ENCODE data around the gene FOXP1. TPM values are rescaled to one million over a fixed set of nuclear protein-coding genes. Genes with fewer than 3 reads are reported as not detected.

Gene FOXP1
- polyA plus RNA-seq, 4 donors = 31.3 to 39.3 (median 33.6) TPM

DNA sequence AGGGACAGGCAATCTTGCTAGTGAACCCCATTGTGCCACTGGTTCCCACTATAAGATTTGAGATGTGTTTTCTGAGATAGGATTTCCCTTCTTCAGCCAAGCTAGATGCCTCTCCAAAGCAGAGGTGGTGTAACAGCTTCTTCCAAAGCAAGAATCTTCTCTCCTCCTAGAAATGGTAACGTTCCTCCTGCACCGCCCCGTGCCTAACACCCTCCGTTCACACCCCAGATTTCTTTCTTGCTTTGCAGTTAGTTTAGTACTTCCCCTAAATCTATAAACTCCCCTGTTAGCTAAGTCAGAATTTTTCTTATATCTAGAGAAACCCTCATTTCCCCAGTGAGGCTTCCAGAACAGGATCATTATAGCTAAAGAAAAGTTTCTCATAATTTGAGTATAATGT is 653.5 kb downstream of the FOXP1 start:
- no peak for DNase-seq (ENCODE audit: low read depth in 4 of 4, low spot score in 3 of 4)

GRCh38 chr3:70927239-70927638 is 656.3 kb downstream of the FOXP1 start:
- no peak for DNase-seq (ENCODE audit: low read depth in 4 of 4, low spot score in 3 of 4)

DNA sequence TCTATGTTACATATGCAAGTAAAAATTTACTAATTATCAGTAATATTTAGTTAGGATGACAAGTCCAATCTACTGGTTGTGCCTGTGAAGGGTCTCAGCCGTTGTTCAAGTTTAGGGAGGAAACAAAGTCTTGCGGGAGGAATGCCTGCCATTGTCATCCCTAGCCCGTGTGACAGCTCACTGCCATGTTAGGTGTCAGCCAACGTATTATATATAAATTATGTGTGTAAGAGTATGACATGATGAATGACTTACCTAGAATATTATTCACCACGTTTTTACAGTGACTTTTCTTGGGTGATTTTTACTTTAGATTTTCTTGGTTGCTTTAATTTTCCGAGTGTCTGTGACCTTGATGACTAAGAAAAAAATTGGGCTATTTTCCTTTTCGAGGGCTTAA is 656.7 kb downstream of the FOXP1 start:
- DNase-seq (ENCODE audit: low read depth in 4 of 4, low spot score in 3 of 4) = no peak

DNA sequence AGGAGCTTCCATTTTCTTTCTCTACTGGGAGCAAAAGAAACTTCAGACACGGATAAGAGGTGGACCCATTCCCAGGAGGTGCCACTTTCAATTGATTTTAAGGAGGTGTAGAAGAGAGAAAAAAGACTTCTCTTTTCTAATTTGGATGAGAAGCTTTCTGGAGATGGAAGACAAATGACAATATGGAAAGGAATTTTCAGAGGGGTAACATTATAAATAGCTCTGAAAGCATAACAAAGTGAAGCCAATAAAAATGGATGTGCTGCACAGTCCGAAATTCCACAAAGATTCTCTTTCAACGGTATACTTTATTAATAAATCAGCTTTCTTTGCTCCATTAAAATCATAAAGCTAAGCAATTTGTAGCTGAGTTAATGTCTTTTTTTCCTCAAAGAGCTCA is 663.9 kb downstream of the FOXP1 start:
- DNase-seq (ENCODE audit: low read depth in 4 of 4, low spot score in 3 of 4) = no peak

GRCh38 chr3:70919091-70919490 is 664.4 kb downstream of the FOXP1 start:
- no peak for DNase-seq (ENCODE audit: low read depth in 4 of 4, low spot score in 3 of 4)

DNA sequence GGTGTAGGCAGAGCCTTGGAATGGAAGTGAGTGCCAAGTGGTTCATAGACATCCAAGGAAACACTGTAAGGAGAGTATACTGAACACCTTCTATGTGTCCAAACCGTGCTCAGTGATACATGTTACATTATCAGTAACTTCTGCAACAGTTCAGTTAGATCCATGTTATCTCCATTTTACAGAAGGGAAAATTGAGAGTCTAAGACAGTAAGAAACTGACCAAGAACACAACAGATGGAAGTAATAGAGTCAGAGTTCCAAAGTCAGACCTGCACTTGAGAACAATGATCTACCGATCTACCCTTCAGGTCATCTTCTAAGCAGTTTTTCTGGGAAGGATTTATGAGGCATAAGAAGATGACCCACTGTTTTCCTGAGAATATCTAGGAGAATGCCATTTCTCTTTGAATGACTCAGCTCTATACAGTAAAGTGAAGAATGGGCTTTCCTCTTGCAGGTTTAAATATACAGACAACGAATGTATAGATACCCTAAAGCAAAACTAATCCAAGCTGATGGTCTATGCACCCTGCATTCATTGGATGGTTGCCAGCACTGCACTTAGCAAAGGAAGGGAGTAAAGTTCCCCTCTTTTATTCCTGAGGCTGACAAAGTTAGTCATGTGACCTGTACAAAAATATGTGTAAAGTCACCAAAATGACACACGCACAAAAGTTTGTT is 667.0 kb downstream of the FOXP1 start:
- peak in 1 of 4 donors; percentile 4 for DNase-seq (ENCODE audit: low read depth in 4 of 4, low spot score in 3 of 4)

- no peak for DNase-seq (ENCODE audit: low read depth in 4 of 4, low spot score in 3 of 4)
Measured at GRCh38 chr3:70914862-70915261, 668.7 kb downstream of the FOXP1 start.

DNA sequence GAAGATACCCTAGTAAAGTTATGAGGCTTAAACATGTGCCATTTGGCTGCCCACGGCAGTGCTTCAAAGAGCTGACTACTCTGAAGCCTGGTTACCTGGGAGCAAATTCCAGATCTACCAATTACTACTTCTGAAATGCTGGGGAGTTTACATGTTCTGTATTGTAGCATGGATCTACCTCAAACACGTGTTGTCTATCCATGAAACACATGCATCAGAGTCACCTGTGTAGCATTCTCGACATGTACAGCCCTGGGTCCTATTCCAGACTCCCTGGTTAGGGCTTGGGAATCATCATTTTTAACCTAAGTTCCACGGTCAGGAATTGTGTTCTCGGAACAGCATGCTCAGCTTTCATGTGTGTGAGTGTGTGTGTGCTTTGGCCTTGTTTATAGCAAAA is 671.8 kb downstream of the FOXP1 start:
- DNase-seq (ENCODE audit: low read depth in 4 of 4, low spot score in 3 of 4) = no peak

DNA sequence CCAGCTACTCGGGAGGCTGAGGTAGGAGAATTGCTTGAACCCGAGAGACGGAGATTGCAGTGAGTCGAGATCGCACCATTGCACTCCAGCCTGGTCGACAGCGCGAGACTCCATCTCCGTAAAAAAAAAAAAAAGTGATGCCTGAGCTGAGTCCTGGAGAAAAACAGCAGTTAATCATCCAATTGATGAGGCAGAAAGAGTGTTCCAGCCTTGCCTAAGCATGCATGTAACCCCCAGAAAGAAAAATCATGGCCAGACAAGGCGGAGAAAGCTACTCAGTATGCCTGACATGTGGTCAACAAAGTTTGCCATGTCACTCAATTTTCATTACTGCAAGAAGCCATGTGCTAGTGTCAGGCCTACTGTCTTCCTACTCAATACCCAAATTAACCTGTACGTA is 678.0 kb downstream of the FOXP1 start:
- peak in 2 of 4 donors; percentile 22 to 62 for DNase-seq (ENCODE audit: low read depth in 4 of 4, low spot score in 3 of 4)

Other genes with a start within 250 kb of the FOXP1 start
- 10 to 100 TPM; 11.7 to 14.7 (median 13.4) TPM for gene EIF4E3, start 141.7 kb upstream of the FOXP1 start, polyA plus RNA-seq (ENCODE audit: insufficient read length in 4 of 4)
- gene GPR27, start 170.1 kb upstream of the FOXP1 start, polyA plus RNA-seq (ENCODE audit: insufficient read length in 4 of 4) = 10 to 100 TPM in 1 of 4 donors, 1 to 10 TPM in 3; 9.2 to 10.4 (median 9.7) TPM
- under 1 TPM in 2 of 4 donors, not detected in 2; 0.06 to 0.10 TPM for gene PROK2, start 201.4 kb upstream of the FOXP1 start, polyA plus RNA-seq (ENCODE audit: insufficient read length in 4 of 4)